Measurements from ENCODE around the gene MIOS.

DNA sequence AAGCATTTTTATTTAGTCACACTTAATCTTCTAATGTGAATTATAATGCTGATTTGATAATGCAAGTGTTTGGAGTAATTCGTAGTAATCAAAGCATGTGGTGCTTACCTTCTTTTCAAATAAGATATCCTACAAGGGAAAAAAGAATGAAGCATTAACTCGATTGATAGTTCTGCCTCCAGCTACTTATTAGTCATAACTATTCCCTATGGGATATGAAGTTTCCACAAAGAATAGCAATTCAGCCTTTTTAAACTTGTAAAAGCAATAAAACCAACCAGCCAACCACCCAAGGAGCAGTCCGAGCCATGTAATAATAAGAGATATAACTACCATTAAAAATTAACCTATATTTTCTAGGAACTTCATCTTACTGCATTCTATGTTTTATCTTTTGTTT lies 42.6 kb upstream of the MIOS start:
- TF ChIP-seq RAD21 (conservative IDR thresholded peaks at IDR 0.05 in 1 of 2, IDR thresholded peaks at IDR 0.05 in 1 of 2) = no peak
- TF ChIP-seq, protein P1, sequence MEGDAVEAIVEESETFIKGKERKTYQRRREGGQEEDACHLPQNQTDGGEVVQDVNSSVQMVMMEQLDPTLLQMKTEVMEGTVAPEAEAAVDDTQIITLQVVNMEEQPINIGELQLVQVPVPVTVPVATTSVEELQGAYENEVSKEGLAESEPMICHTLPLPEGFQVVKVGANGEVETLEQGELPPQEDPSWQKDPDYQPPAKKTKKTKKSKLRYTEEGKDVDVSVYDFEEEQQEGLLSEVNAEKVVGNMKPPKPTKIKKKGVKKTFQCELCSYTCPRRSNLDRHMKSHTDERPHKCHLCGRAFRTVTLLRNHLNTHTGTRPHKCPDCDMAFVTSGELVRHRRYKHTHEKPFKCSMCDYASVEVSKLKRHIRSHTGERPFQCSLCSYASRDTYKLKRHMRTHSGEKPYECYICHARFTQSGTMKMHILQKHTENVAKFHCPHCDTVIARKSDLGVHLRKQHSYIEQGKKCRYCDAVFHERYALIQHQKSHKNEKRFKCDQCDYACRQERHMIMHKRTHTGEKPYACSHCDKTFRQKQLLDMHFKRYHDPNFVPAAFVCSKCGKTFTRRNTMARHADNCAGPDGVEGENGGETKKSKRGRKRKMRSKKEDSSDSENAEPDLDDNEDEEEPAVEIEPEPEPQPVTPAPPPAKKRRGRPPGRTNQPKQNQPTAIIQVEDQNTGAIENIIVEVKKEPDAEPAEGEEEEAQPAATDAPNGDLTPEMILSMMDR (IDR thresholded peaks at IDR 0.05) = no peak
- TF ChIP-seq NR3C1 (IDR thresholded peaks at IDR 0.05) = no peak
- TF ChIP-seq POLR2A (IDR thresholded peaks at IDR 0.05; ENCODE audit: low read length) = no peak
- TF ChIP-seq HOXA7 (CRISPR knock-in tag; IDR thresholded peaks at IDR 0.05) = no peak
- no peak for TF ChIP-seq CHD2 (IDR thresholded peaks at IDR 0.05; ENCODE audit: low read length, partially characterized antibody)
- TF ChIP-seq RFX5 (IDR thresholded peaks at IDR 0.05) = no peak
- TF ChIP-seq EP300 (IDR thresholded peaks at IDR 0.05) = no peak
- TF ChIP-seq MYC (IDR thresholded peaks at IDR 0.05; ENCODE audit: borderline replicate concordance, low read length) = no peak
- TF ChIP-seq RNF2 (IDR thresholded peaks at IDR 0.05; ENCODE audit: borderline replicate concordance, low read depth) = no peak

Measured in A549 (cell line).